GM23248 (cell line): ENCODE measurements around the gene CCDC107. TPM values are rescaled to one million over a fixed set of nuclear protein-coding genes. Genes with fewer than 3 reads are reported as not detected.

ENCODE experiments used
- DNase-seq: peaks from one replicate; pipeline ENCODE4 v3.0.0-alpha.2; 2015
- H2AFZ ChIP-seq: fragments of 200-600 bp; sonication (generic); 2 replicates; pipeline ENCODE4 v1.6.1; 2016; ENCODE audit warnings: antibody characterized with exemption
- H3F3A ChIP-seq: fragments of 200-600 bp; sonication (generic); 2 replicates; pipeline ENCODE4 v1.6.1; 2016; ENCODE audit warnings: mild to moderate bottlenecking, antibody characterized with exemption, mixed run types; ENCODE audit not compliant: insufficient read depth
- H3K27ac ChIP-seq: fragments of 200-600 bp; sonication (generic); 2 replicates; pipeline ENCODE4 v1.5.1; 2016; ENCODE audit warnings: mild to moderate bottlenecking
- H3K27me3 ChIP-seq: fragments of 200-600 bp; sonication (generic); replicated peaks from 2 replicates; pipeline ENCODE4 v1.6.1; 2016; ENCODE audit warnings: mild to moderate bottlenecking; ENCODE audit not compliant: insufficient read depth
- H3K36me3 ChIP-seq: fragments of 200-600 bp; sonication (generic); 2 replicates; pipeline ENCODE4 v1.6.1; 2016; ENCODE audit warnings: low read depth, mild to moderate bottlenecking
- H3K4me1 ChIP-seq: fragments of 200-600 bp; sonication (generic); 2 replicates; pipeline ENCODE4 v1.6.1; 2016; ENCODE audit warnings: mild to moderate bottlenecking; ENCODE audit not compliant: insufficient read depth
- H3K4me2 ChIP-seq: fragments of 200-600 bp; sonication (generic); one replicate; pipeline ENCODE4 v1.6.1; 2016; ENCODE audit warnings: mild to moderate bottlenecking; ENCODE audit not compliant: unreplicated experiment
- H3K4me3 ChIP-seq: fragments of 200-600 bp; sonication (generic); 2 replicates; pipeline ENCODE4 v1.5.1; 2016; ENCODE audit warnings: mild to moderate bottlenecking
- H3K79me2 ChIP-seq: fragments of 200-600 bp; sonication (generic); 2 replicates; pipeline ENCODE4 v1.6.1; 2016; ENCODE audit warnings: mild to moderate bottlenecking; ENCODE audit not compliant: insufficient read depth
- H3K9ac ChIP-seq: fragments of 200-600 bp; sonication (generic); 2 replicates; pipeline ENCODE4 v1.6.1; 2016; ENCODE audit warnings: mild to moderate bottlenecking
- H3K9me2 ChIP-seq: fragments of 200-600 bp; sonication (generic); 2 replicates; pipeline ENCODE4 v1.6.1; 2016; ENCODE audit warnings: mixed run types, mild to moderate bottlenecking, moderate library complexity; ENCODE audit not compliant: insufficient read depth
- H3K9me3 ChIP-seq: fragments of 200-600 bp; sonication (generic); one replicate; pipeline ENCODE4 v1.6.1; 2017; ENCODE audit warnings: low read depth
- H4K20me1 ChIP-seq: fragments of 200-600 bp; sonication (generic); 2 replicates; pipeline ENCODE4 v1.6.0; 2016; ENCODE audit not compliant: insufficient read depth
- EZH2 ChIP-seq: fragments of 200-600 bp; sonication (generic); IDR thresholded peaks from 2 replicates; pipeline ENCODE4 v1.6.1; 2018; ENCODE audit warnings: antibody characterized with exemption, mild to moderate bottlenecking; ENCODE audit not compliant: insufficient read depth, poor library complexity, severe bottlenecking
- EZH2phosphoT487 ChIP-seq: fragments of 200-600 bp; sonication (generic); IDR thresholded peaks from 2 replicates; pipeline ENCODE4 v1.6.1; 2018; ENCODE audit warnings: antibody characterized with exemption, moderate library complexity, mild to moderate bottlenecking, low read depth; ENCODE audit not compliant: insufficient read depth
- WGBS, 2 experiments: methylation state at CpG; one replicate each; pipeline ENCODE4 v1.1.6; 2015 to 2017; ENCODE audit warnings: low lambda C conversion rate in 2 of 2, low coverage in 1 of 2; ENCODE audit errors: missing lambda C conversion rate in 2 of 2; 5-methylcytosine and 5-hydroxymethylcytosine counted together
- in situ Hi-C: fragments of 300-500 bp; cut with MboI; formaldehyde crosslinking; loops from 2 replicates; pipeline ENCODE4 v1.15.0; 2020
- polyA plus RNA-seq: library from polyadenylated mRNA; unstranded; fragments of >200 nt; fragmentation: Nextera tagmentation; extraction: Ambion mirVana; gene quantifications from 2 replicates; pipeline ENCODE4 v1.2.1, GENCODE V29; 2016
- total RNA-seq: library from RNA; depleted of rRNA; stranded (reverse); fragments of >200 nt; shearing (Covaris generic); gene quantifications from 2 replicates; pipeline ENCODE4 v1.2.3, GENCODE V29; 2014

CCDC107 gene
- total and polyA plus RNA-seq, 2 experiments from 2014 or later: 28.6 to 52.8 TPM

- Histone ChIP-seq H3K27me3 (no peaks in the 10 kb centered on the region), H3K27ac (no peak overlapping the region), H3K36me3 (no peaks in the 10 kb centered on the region), H3K4me1 (0 out of 2 replicates have a peak, but pooled peaks cover 3% of the 10 kb centered on the region), H3K4me2 (peak overlapping the region; percentile 87), H3K9me2 (no peaks in the 10 kb centered on the region), H2AFZ (peak overlapping the region; percentile 97), H3F3A (peaks cover 33% of the 10 kb centered on the region), H3K9ac (peak overlapping the region; percentile 56), H3K79me2 (no peaks in the 10 kb centered on the region), H3K4me3 (peak overlapping the region; percentile 75), H4K20me1 (no peaks in the 10 kb centered on the region), H3K9me3 (no peaks in the 10 kb centered on the region)
- WGBS, 2 experiments: 10 to 14% methylated on average over 35 to 49 of the region's 51 CpGs
- in situ Hi-C loops: no loop called here
- peak; percentile 43 for DNase-seq
- no peak for TF ChIP-seq EZH2
Observed at GRCh38 chr9:35675732-35676392, 17.8 kb downstream of the CCDC107 start.

- Histone ChIP-seq H3K9ac (no peak overlapping the region), H3K4me2 (no peak overlapping the region), H3K27me3 (no peaks in the 10 kb centered on the region), H3K4me3 (no peak overlapping the region), H4K20me1 (0 out of 2 replicates have a peak, but pooled peaks cover 14% of the 10 kb centered on the region), H2AFZ (no peak overlapping the region), H3K79me2 (peaks cover 6% of the 10 kb centered on the region; the same call in 1 of the 2 replicates), H3K9me3 (no peaks in the 10 kb centered on the region), H3F3A (peaks cover 64% of the 10 kb centered on the region), H3K4me1 (peaks cover 7% of the 10 kb centered on the region; the same call in 1 of the 2 replicates), H3K36me3 (peaks cover 24% of the 10 kb centered on the region), H3K27ac (no peak overlapping the region), H3K9me2 (no peaks in the 10 kb centered on the region)
- DNase-seq: no peak
- 88 to 92% methylated on average over 5 of the region's 5 CpGs for WGBS, 2 experiments
- TF ChIP-seq EZH2 (no peak), EZH2phosphoT487 (no peak)
- in situ Hi-C loops: no loop called here
Observed at GRCh38 chr9:35679091-35679490, 21.0 kb downstream of the CCDC107 start.

GRCh38 chr9:35679766-35680330, 21.8 kb downstream of the CCDC107 start:
- H3K36me3 ChIP-seq: peaks cover 28% of the 10 kb centered on the region
- in situ Hi-C loops: no loop called here
- peaks cover 71% of the 10 kb centered on the region for H3F3A ChIP-seq
- H3K9ac ChIP-seq: no peak overlapping the region
- H3K27ac ChIP-seq: no peak overlapping the region
- H3K4me3 ChIP-seq: no peak overlapping the region
- no peaks in the 10 kb centered on the region for H3K27me3 ChIP-seq
- TF ChIP-seq EZH2 (no peak), EZH2phosphoT487 (no peak)
- H3K79me2 ChIP-seq: peaks cover 13% of the 10 kb centered on the region
- no peak overlapping the region for H2AFZ ChIP-seq
- no peaks in the 10 kb centered on the region for H3K9me3 ChIP-seq
- peaks cover 7% of the 10 kb centered on the region; the same call in 1 of the 2 replicates for H3K4me1 ChIP-seq
- WGBS, 2 experiments: 85 to 86% methylated on average over 8 of the region's 8 CpGs
- H3K9me2 ChIP-seq: no peaks in the 10 kb centered on the region
- DNase-seq: no peak
- peaks cover 20% of the 10 kb centered on the region; the same call in 1 of the 2 replicates for H4K20me1 ChIP-seq
- no peak overlapping the region for H3K4me2 ChIP-seq

- peak; percentile 62 for DNase-seq
- in situ Hi-C loops: no loop called here
- no peaks in the 10 kb centered on the region for H3K27me3 ChIP-seq
- no peak overlapping the region for H3K4me3 ChIP-seq
- no peak overlapping the region for H2AFZ ChIP-seq
- no peak for TF ChIP-seq EZH2phosphoT487
- TF ChIP-seq EZH2: no peak
- no peak overlapping the region for H3K4me2 ChIP-seq
- no peaks in the 10 kb centered on the region for H3K9me3 ChIP-seq
- H3K27ac ChIP-seq: peak overlapping the region; percentile 28
- peaks cover 78% of the 10 kb centered on the region for H3F3A ChIP-seq
- H3K9me2 ChIP-seq: no peaks in the 10 kb centered on the region
- H3K36me3 ChIP-seq: peaks cover 31% of the 10 kb centered on the region
- H3K4me1 ChIP-seq: peaks cover 8% of the 10 kb centered on the region
- peaks cover 27% of the 10 kb centered on the region; the same call in 1 of the 2 replicates for H4K20me1 ChIP-seq
- H3K79me2 ChIP-seq: peaks cover 20% of the 10 kb centered on the region
- H3K9ac ChIP-seq: no peak overlapping the region
- 51 to 55% methylated on average over 15 of the region's 15 CpGs for WGBS, 2 experiments
Observed at GRCh38 chr9:35680331-35681105, 22.4 kb downstream of the CCDC107 start.
